SJSA1 (cell line): ENCODE measurements around the gene MYH10. TPM values are rescaled to one million over a fixed set of nuclear protein-coding genes. Genes with fewer than 3 reads are reported as not detected.

Experiments
- DNase-seq, 2 experiments: peaks; one replicate each; pipeline ENCODE4 v3.0.0-alpha.2; 2015 to 2020; ENCODE audit warnings: low spot score in 2 of 2, low read depth in 1 of 2
- H3K27ac ChIP-seq: fragments of 250-450 bp; sonication (Bioruptor Pico); 2 replicates; pipeline ENCODE4 v1.5.1; 2020; ENCODE audit warnings: mild to moderate bottlenecking, moderate library complexity
- H3K27me3 ChIP-seq: fragments of 250-450 bp; sonication (Bioruptor Pico); replicated peaks from 2 replicates; pipeline ENCODE4 v1.5.1; 2020; ENCODE audit warnings: mild to moderate bottlenecking, moderate library complexity
- H3K36me3 ChIP-seq: fragments of 250-450 bp; sonication (Bioruptor Pico); 2 replicates; pipeline ENCODE4 v1.5.1; 2020; ENCODE audit warnings: mild to moderate bottlenecking
- H3K4me1 ChIP-seq: fragments of 250-450 bp; sonication (Bioruptor Pico); replicated peaks from 2 replicates; pipeline ENCODE4 v1.6.1; 2021; ENCODE audit warnings: mild to moderate bottlenecking
- H3K4me3 ChIP-seq: fragments of 250-450 bp; sonication (Bioruptor Pico); 2 replicates; pipeline ENCODE4 v1.5.1; 2020; ENCODE audit warnings: mild to moderate bottlenecking
- H3K9me3 ChIP-seq: fragments of 250-450 bp; sonication (Bioruptor Pico); replicated peaks from 2 replicates; pipeline ENCODE4 v1.5.1; 2020; ENCODE audit warnings: mild to moderate bottlenecking
- total RNA-seq: library from RNA; depleted of rRNA; stranded (reverse); fragments of >200 nt; shearing (Covaris generic); gene quantifications from 2 replicates; pipeline ENCODE4 v1.2.3, GENCODE V29; 2014

MYH10 gene
- total RNA-seq, 1 experiment from 2014 or later = 122 TPM

DNA sequence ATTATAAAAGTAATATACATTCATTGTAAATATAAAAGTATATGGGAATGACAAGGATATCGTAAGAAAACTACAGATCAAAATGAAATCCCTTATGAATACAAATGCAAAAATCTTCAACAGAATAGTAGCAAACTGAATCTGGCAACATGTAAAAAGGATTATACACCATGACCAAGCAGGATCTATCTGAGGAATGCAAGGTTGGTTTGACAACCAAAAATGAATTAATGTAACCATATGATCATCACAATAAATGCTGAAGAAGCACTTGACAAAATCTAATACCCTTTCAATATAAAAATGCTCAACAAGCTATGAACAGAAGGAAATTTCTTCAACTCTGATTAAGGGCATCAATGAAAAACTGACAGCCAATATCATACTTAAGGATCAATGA, 146.1 kb downstream of the MYH10 start:
- no peak for DNase-seq
- H3K4me1 ChIP-seq = peaks cover 4% of the 10 kb centered on the region; the same call in 1 of the 2 replicates
- H3K4me3 ChIP-seq = no peak overlapping the region
- peaks cover 96% of the 10 kb centered on the region for H3K36me3 ChIP-seq
- 0 out of 2 replicates have a peak, but pooled peaks cover 3% of the 10 kb centered on the region for H3K9me3 ChIP-seq
- H3K27ac ChIP-seq = no peak overlapping the region
- no peaks in the 10 kb centered on the region for H3K27me3 ChIP-seq

DNA sequence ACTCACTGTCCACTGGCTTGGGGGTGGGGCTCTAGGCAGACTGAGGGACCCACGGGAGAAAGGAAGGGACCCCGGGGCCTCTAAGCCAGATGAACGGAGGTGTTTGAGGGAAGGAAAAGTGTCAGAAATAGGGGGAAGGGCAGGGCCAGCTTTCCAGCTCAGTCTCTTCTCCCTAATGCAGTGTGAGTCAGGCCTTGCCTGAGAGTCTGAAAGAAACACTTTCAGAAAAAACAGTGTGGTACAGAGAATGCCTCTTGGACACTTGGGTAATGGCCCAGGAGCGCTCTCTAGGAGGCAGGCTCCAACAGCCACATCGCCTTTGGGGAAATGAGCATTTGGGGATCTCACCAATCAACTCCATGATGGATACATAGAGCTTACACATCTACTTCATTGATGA, 148.0 kb downstream of the MYH10 start:
- H3K9me3 ChIP-seq = 0 out of 2 replicates have a peak, but pooled peaks cover 3% of the 10 kb centered on the region
- no peak overlapping the region for H3K27ac ChIP-seq
- no peaks in the 10 kb centered on the region for H3K4me1 ChIP-seq
- no peaks in the 10 kb centered on the region for H3K27me3 ChIP-seq
- H3K36me3 ChIP-seq = peaks cover 96% of the 10 kb centered on the region
- H3K4me3 ChIP-seq = no peak overlapping the region
- DNase-seq = no peak

DNA sequence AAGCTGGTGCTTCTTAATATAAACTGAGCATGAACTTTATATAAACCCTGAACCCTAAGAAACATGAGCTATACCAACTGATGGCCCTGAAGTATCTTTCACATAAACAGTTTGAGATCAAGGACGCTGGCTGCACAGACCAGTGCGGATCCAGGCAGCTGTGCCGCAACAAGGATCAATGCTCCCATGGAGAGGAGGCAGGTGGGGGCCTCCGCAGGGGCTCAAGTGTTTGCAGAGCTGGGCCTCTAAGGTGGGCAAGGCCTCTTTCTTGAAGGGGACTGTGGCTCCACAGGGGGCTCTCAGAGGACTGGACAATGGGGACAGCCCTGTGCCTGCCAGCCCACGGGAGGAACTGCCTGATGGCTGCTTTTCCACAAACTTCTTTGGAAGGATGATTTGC, 148.8 kb downstream of the MYH10 start:
- Histone ChIP-seq H3K27ac (no peak overlapping the region), H3K36me3 (peaks cover 96% of the 10 kb centered on the region), H3K4me3 (no peak overlapping the region), H3K27me3 (no peaks in the 10 kb centered on the region), H3K4me1 (no peaks in the 10 kb centered on the region), H3K9me3 (0 out of 2 replicates have a peak, but pooled peaks cover 3% of the 10 kb centered on the region)
- DNase-seq = no peak

DNA sequence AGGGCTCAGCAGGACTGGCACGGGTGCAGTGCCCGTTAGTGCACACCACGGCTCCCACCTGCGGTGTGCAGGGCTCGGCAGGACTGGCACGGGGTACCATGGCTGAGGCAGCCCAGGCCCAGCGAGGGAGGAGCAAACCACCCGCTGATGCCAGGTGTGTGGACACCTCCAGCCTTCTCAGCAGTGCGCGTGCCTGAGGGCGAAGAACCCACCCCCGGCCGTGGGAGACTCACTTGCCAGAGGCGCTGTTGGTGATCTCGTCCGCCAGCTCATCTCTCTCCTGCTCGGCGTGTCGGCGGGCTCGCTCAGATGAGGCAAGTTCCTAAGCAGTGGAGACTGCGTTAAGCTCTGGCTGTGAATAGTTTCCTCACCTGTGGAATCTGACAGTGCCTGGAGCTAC, 149.4 kb downstream of the MYH10 start:
- H3K27ac ChIP-seq = no peak overlapping the region
- H3K4me1 ChIP-seq = no peaks in the 10 kb centered on the region
- H3K9me3 ChIP-seq = 0 out of 2 replicates have a peak, but pooled peaks cover 3% of the 10 kb centered on the region
- H3K4me3 ChIP-seq = no peak overlapping the region
- peaks cover 97% of the 10 kb centered on the region for H3K36me3 ChIP-seq
- H3K27me3 ChIP-seq = no peaks in the 10 kb centered on the region
- no peak for DNase-seq

DNA sequence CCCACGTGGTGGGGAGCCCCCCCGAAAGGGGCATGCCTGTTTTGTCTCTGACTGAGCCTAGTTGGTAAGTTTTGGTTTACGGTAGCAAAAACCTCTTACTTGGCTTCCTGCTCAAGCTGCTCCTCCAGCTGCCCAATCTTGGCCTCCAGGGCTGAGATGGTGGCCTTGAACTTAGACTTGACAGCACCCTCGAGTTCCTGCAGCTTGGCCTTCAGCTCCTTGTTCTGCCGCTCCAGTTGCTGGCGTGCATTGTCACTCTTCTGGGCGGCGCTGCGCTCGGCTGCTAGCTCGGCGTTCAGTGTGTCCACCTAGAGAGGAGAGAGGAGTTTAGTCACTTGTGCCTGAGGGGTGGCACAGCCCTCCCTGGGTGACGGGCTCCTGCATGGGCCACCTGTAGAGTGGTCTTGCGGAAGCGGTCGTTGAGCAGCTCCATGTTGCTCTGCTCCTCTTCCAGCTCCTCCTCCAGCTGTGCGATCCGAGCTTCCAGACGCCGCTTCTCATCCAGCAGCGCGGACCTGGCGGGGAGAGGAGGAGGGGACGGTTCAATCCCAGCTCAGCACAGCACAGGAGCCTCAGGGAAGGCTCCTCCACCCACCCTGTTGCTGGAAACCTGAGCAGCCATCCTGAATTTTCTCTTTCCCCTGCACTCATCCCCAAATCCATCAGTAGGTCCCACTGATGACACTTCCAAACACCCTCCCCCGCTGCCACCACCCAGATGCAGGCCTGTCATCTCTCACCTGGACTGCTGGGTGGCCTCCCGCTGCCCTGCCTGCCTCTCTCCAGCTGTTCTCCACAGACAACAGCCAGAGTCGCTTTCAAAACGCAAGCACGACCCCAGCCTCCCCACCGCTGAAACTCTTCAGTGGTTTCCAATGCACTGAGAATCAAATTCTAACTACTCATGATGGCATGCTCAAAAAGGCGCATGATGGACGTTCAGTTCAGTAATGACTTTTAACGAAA, 150.2 kb downstream of the MYH10 start:
- Histone ChIP-seq H3K4me3 (no peak overlapping the region), H3K27me3 (no peaks in the 10 kb centered on the region), H3K36me3 (peaks cover 98% of the 10 kb centered on the region), H3K4me1 (no peaks in the 10 kb centered on the region), H3K9me3 (no peaks in the 10 kb centered on the region), H3K27ac (no peak overlapping the region)
- no peak for DNase-seq

DNA sequence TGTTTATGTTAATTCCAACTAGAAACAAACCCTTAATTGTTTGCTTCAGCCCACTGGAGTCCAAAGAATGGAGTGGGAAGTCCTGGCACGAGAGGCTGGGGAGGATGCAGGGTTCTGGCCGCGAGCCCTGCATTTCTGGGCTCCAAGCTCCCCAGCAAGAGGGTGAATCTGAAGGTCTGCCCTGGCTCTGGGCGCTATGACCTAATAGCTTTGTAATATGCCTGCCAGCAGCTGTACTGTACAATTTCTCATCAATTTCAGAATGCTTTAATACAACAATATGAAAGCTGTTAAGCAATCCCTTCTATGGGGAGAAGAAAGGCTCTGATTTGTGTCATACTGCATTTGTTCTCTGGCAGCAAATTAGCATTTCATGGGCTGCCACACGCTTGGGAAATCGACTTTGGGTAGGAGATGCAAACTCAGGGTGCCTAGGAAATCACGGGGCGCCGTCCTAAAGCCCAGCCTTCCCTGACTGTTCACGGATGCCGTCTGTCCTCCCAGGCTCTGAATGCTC, 151.0 kb downstream of the MYH10 start:
- H3K4me1 ChIP-seq = no peaks in the 10 kb centered on the region
- H3K9me3 ChIP-seq = no peaks in the 10 kb centered on the region
- H3K27ac ChIP-seq = no peak overlapping the region
- H3K36me3 ChIP-seq = peaks cover 100% of the 10 kb centered on the region
- DNase-seq = no peak
- no peak overlapping the region for H3K4me3 ChIP-seq
- no peaks in the 10 kb centered on the region for H3K27me3 ChIP-seq

DNA sequence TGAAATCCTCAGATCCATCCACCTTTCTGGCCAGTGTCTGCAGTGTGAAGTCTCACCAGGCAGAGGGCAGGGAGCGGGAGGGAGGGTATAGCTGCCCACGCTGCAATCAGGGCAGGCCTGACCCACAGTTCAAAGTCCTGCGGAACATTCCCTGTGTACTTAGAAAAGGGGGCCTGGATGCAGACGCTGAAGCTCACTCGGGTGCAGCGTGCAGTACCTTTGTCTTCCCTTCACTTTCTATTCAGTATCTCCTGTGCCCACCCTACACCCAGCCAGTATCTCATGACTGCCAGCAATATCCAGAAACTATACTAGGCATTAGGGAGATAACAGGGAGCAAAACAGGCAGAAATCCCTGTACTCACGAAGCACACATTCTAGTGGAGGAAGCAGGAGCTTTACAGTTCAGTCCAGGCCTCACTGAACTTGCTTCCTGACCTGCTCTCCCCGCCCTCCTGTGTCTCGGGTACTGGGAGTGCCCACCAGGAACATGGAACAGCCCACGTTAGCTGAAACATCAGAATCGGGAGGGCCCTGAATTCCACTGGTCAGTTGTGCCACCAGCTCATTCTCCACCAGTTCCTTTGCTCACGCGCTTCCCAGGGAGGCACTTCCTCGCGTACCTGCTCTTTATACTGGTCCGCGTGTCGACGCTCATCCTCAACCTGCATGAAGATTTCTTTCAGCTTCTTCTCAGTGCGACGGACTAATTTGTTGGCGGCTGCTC, 152.6 kb downstream of the MYH10 start:
- H3K27me3 ChIP-seq = no peaks in the 10 kb centered on the region
- no peak overlapping the region for H3K27ac ChIP-seq
- H3K4me1 ChIP-seq = no peaks in the 10 kb centered on the region
- no peak overlapping the region for H3K4me3 ChIP-seq
- H3K36me3 ChIP-seq = peaks cover 99% of the 10 kb centered on the region
- H3K9me3 ChIP-seq = no peaks in the 10 kb centered on the region
- no peak for DNase-seq

DNA sequence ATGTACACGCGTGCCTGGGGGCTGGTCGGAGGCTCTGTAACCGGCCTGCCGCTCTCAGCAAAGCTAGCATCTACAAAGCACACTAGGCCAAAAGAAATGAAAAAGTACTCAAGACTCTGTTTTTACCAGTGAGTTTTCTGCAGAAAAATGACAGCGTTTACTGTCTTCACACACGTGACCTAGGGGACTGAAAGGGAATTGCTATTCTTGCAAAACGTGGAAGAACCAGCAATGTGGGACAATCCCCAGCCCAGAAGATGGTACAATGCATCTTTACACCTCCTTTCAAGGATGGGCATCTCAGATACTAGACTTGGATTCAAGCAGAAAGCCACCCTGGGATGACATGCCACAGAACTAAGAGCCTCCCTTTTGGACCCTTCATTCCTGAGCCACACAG, 153.4 kb downstream of the MYH10 start:
- Histone ChIP-seq H3K36me3 (peaks cover 99% of the 10 kb centered on the region), H3K27ac (no peak overlapping the region), H3K4me3 (no peak overlapping the region), H3K9me3 (no peaks in the 10 kb centered on the region), H3K4me1 (no peaks in the 10 kb centered on the region), H3K27me3 (no peaks in the 10 kb centered on the region)
- DNase-seq = no peak

DNA sequence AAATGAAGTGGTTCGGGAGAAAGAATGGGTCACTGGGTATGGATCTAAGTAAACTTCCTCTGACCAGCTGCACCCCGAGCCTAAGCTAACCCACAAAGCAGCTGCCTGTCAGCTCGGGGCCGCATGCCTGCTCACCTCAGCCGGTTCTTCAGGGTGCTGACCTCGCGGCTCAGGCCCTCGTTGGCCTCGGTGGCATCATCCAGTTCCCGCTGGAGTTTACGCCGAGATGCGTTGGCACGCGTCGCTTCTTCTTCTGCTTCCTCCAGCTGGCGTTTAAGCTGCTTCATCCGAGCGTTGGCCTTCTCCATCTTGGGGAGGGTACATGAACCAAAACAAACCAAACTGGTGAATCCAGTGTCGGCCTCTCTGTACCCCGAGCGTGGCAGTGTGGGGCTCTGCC, 153.8 kb downstream of the MYH10 start:
- Histone ChIP-seq H3K9me3 (no peaks in the 10 kb centered on the region), H3K36me3 (peaks cover 99% of the 10 kb centered on the region), H3K27me3 (no peaks in the 10 kb centered on the region), H3K4me1 (no peaks in the 10 kb centered on the region), H3K4me3 (no peak overlapping the region), H3K27ac (no peak overlapping the region)
- no peak for DNase-seq

DNA sequence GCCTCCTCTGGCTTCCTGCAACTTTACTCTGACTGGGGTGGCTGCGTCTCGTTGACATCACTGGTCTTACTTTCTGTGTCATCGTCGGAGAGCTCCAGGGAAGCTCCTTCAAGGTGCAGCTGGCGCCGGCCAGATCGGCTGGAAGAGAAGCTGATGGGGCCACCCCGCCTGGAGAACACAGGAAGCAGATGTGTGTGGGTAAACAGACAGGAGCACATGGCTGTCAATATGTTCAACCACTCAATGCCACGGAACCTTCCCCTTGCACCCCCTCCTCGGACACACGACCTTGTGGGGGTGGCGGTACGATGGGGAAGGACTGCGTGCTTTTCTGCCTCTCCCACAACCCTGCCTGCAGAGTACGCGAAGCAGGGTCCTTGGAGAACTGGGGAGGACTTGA, 154.7 kb downstream of the MYH10 start:
- H3K9me3 ChIP-seq = no peaks in the 10 kb centered on the region
- no peaks in the 10 kb centered on the region for H3K27me3 ChIP-seq
- no peak for DNase-seq
- no peak overlapping the region for H3K27ac ChIP-seq
- no peak overlapping the region for H3K4me3 ChIP-seq
- H3K36me3 ChIP-seq = peaks cover 99% of the 10 kb centered on the region
- H3K4me1 ChIP-seq = no peaks in the 10 kb centered on the region

DNA sequence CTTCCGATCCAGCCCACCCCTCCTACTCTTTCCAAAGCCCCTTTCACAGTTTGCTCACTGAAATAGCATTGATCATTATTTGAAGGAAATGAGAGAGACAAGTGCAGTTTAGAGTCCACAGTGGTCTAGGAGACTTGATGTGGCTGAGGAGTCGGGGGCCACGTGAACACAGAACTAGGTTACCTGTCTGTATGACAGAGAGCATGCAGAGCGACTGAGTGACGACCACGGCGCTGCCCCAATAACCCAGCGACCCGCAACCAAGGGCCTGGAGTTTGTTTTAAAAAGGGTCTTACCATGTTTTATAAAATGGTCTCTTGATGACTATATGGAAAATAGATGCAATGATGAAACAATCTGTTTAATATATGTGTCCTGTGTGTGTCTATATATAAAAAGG, 155.3 kb downstream of the MYH10 start:
- H3K4me3 ChIP-seq = no peak overlapping the region
- no peaks in the 10 kb centered on the region for H3K4me1 ChIP-seq
- no peaks in the 10 kb centered on the region for H3K27me3 ChIP-seq
- H3K36me3 ChIP-seq = peaks cover 99% of the 10 kb centered on the region
- no peaks in the 10 kb centered on the region for H3K9me3 ChIP-seq
- no peak for DNase-seq
- H3K27ac ChIP-seq = no peak overlapping the region

DNA sequence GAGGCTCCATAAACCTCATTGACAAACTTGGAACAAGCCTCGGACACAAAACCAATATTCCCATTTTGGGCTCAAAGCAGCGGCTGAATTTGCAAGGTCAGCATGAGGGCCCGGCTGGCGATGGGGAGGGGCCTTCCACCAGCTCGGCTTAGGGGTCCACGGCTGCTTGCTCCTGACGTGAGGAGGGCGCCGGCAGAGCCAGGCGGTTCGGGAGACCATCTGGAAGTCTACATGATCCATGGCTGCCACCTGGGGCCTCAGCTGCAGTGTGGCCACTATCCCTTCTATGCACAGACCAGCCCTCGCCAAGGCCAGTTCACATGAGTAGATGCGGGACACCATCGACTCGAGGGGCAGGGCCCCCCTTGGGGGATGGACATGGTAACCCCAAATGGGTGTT, 155.7 kb downstream of the MYH10 start:
- no peak for DNase-seq
- Histone ChIP-seq H3K9me3 (no peaks in the 10 kb centered on the region), H3K4me1 (no peaks in the 10 kb centered on the region), H3K4me3 (no peak overlapping the region), H3K27ac (no peak overlapping the region), H3K27me3 (no peaks in the 10 kb centered on the region), H3K36me3 (peaks cover 99% of the 10 kb centered on the region)

DNA sequence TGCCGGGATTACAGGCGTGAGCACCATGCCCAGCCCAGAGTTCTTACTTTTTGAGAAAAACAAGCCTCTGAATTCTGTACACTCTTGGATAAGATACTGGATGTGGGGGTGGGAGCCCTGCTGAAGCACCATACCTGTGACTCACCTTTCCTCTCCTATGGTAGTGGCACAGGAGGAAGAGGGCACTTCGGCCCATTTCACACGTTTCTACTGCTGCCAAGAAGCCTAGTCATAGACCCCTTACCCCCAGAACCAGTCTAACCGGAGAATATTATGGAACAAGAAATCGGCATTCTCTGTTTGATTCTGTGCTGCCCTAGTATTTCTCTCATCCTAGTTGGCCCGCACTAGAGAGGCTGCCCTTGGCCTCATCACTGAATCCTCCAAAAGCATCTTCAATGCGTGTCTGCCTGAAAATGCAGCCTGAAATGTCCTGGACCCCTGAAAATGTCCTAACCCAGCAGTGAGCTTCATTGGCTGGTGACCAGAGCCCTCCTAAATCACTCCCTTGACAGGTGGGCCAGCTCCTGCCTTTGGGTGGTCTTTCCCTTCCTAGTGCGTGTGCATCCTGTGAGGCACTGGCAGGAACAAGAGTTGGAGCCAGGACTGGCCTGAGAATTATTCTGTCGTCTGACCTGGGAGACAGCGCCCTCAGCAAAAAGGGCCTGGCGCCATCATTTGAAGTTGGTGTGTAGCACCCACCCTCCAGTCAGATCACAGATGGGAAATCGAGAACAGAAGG, 156.9 kb downstream of the MYH10 start:
- no peak for DNase-seq
- H3K36me3 ChIP-seq = peaks cover 94% of the 10 kb centered on the region
- H3K27ac ChIP-seq = no peak overlapping the region
- no peak overlapping the region for H3K4me3 ChIP-seq
- H3K4me1 ChIP-seq = no peaks in the 10 kb centered on the region
- H3K9me3 ChIP-seq = no peaks in the 10 kb centered on the region
- no peaks in the 10 kb centered on the region for H3K27me3 ChIP-seq
